Psoas muscle (tissue), 8 donors: ENCODE results near the gene TEX54. TPM values are rescaled to one million over a fixed set of nuclear protein-coding genes. Genes with fewer than 3 reads are reported as not detected.

Source experiments
- ATAC-seq, 4 donors: fragments of 200-7000 bp; cut with Tn5 transposase; one replicate each; pipeline ENCODE4 v1.9.1; 2020; ENCODE audit warnings: moderate library complexity in 3 of 4, mild to moderate bottlenecking in 2 of 4
- DNase-seq, 2 donors: peaks; one replicate each; pipeline ENCODE4 v3.0.0-alpha.2; 2020
- H3K27ac ChIP-seq: fragments of 200-600 bp; one replicate; pipeline ENCODE4 v1.8.0; 2022
- H3K27me3 ChIP-seq, 3 donors: fragments of 200-600 bp in 1 of 3; one replicate each; pipeline versions ENCODE4 v1.6.1 to v1.8.0; 2013 to 2022; ENCODE audit warnings: low read length in 2 of 3, mild to moderate bottlenecking in 2 of 3, moderate library complexity in 1 of 3; ENCODE audit not compliant: insufficient read depth in 3 of 3
- H3K36me3 ChIP-seq, 2 donors: fragments of 200-600 bp in 1 of 2; one replicate each; pipeline versions ENCODE4 v1.6.1 to v1.8.0; 2013 to 2022; ENCODE audit warnings: low read depth in 1 of 2, mild to moderate bottlenecking in 1 of 2, moderate library complexity in 1 of 2; ENCODE audit not compliant: insufficient read depth in 1 of 2
- H3K4me1 ChIP-seq: fragments of 200-600 bp; one replicate; pipeline ENCODE4 v1.8.0; 2022
- H3K4me3 ChIP-seq: fragments of 200-600 bp; one replicate; pipeline ENCODE4 v1.8.0; 2022; ENCODE audit warnings: mild to moderate bottlenecking
- H3K9me3 ChIP-seq: fragments of 200-600 bp; one replicate; pipeline ENCODE4 v1.8.0; 2022
- WGBS, 3 donors: extraction: QIAGEN DNeasy Blood & Tissue Kit; methylation state at CpG; one replicate each; pipeline versions ENCODE4 v1.1.6 to v1.1.7; 2013; 5-methylcytosine and 5-hydroxymethylcytosine counted together
- intact Hi-C, 2 donors: fragments of 100-400 bp; cut with DNase I; formaldehyde crosslinking; loops; one replicate each; pipeline versions ENCODE4 v1.11.0 to v1.14.2; 2022
- polyA plus RNA-seq, 3 donors: library from polyadenylated mRNA; stranded (reverse); fragments of 200-250 nt; gene quantifications; one replicate each; pipeline ENCODE4 v1.2.3, GENCODE V29; 2013
- total RNA-seq, 4 donors: library from RNA; stranded (reverse); fragmentation: NEBNext Ultra II Directional in 2 of 4; extraction: Animal tissue kit (Norgen Biotek cat#: 25700) in 2 of 4; gene quantifications; one replicate each; pipeline versions ENCODE4 v1.2.1 to v1.2.4, GENCODE V29; 2021 to 2023
- TF ChIP-seq, protein P1 (sequence below): fragments of 200-600 bp; IDR thresholded peaks from one replicate; pipeline ENCODE4 v1.8.0; 2022; ENCODE audit warnings: antibody characterized with exemption
- donor health status: healthy with polysubstance abuse.
- donor health status: DM: no; HTN: no; CAD: no; lungs with moderate emphysema.
- donor health status: Bipolar disorder and iron deficiency.
- donor health status: healthy.
- donor health status: DM: yes; HTN: yes; CAD: no.
- donor health status: DM: no; HTN: no; CAD: no.
- donor health status: DM: no; HTN: no; CAD: no.
- donor health status: DM: yes; HTN: yes; CAD: no.

Gene TEX54
- total and polyA plus RNA-seq, 7 donors = not detected

DNA sequence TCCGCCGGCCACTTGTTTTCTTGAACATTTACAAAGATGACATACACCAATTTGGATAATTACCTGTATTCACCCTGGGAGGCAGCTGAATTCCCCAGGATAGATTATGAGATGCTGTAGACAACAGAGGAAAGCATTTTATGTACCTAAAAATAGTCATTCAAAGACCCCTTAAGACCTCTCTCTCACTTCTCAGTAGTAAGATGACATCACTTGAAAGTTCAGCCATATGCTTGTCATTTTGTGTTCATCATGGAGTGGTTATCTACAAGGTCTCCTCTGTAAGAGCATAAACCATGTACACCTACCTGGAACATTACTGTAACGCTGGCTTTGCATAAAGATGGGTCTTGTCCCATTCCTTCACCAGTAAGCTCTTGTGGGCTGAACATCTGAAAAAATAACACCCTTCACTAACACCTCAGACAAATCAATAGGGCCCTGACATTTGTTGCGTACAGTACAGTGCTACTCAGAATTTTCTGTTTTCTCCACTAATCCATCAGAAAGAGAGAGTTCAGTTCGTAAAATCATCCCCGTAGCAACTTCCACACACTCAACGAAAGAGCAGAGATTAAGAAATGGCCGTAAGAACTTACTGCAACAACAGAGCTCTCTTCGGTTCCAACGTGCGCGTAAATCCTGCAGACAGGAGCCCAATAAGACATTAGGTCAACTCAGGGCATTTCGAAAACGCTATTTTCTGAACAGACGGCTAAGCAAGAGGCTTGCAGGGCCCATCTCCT lies 22.4 kb upstream of the TEX54 start:
- H3K36me3 ChIP-seq = peaks cover 14 to 43% of the 10 kb centered on the region in 2 donors
- intact Hi-C loops = loop anchor here in 1 of 2 donors (10.0 kb wide), 1 partner anchor 280 kb away; the partner anchor contains the start of gene EEF1G
- H3K4me3 ChIP-seq = peak overlapping the region; percentile 91
- WGBS, 3 donors = 3 to 4% (median 3%) methylated on average over 15 of the region's 15 CpGs
- TF ChIP-seq, protein P1, sequence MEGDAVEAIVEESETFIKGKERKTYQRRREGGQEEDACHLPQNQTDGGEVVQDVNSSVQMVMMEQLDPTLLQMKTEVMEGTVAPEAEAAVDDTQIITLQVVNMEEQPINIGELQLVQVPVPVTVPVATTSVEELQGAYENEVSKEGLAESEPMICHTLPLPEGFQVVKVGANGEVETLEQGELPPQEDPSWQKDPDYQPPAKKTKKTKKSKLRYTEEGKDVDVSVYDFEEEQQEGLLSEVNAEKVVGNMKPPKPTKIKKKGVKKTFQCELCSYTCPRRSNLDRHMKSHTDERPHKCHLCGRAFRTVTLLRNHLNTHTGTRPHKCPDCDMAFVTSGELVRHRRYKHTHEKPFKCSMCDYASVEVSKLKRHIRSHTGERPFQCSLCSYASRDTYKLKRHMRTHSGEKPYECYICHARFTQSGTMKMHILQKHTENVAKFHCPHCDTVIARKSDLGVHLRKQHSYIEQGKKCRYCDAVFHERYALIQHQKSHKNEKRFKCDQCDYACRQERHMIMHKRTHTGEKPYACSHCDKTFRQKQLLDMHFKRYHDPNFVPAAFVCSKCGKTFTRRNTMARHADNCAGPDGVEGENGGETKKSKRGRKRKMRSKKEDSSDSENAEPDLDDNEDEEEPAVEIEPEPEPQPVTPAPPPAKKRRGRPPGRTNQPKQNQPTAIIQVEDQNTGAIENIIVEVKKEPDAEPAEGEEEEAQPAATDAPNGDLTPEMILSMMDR = no peak
- DNase-seq (no peak), ATAC-seq (peak in 3 of 4 donors; percentile 0 to 45 (median 33))
- no peaks in the 10 kb centered on the region for H3K27me3 ChIP-seq
- peaks cover 23% of the 10 kb centered on the region for H3K4me1 ChIP-seq
- H3K27ac ChIP-seq = peak overlapping the region; percentile 89
- H3K9me3 ChIP-seq = no peaks in the 10 kb centered on the region

DNA sequence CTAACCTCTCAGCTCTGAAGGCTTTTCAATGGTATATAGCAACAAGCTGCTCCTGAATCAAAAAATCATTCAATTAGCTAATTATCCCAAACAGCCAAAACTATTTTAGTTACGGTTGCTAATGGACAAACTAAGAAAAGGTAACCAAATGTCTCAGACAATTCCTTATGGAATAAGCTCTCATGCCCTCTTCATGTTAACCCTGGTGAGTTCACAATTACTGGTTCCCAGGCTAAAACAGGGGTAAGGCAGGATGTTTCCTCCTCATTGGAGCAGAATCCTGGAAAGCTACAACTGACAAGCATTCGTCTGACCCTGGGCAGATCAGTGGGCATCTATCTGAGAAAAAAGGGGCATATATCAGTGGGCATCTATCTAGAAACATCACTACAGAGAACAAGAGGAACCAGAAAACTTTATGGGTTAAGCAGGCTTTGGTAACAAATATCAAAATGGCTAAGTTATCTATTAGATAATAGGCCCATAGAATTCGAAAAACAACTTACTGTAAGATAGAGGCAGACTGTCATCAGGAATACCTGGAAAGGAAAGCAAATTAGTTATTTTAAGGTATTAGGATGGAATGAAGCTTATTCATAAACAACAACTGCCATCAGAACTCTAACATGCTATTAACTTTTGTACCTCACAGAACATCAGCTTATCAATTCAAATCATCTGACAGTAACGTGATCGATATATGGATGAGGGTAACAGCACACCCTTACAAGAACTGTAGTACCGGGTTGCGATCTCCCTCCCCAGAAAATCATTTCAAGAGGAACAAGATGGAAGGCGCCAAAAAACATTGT lies 21.6 kb upstream of the TEX54 start:
- DNase-seq (no peak), ATAC-seq (no peak)
- Histone ChIP-seq H3K4me3 (peak overlapping the region; percentile 91), H3K4me1 (peaks cover 23% of the 10 kb centered on the region), H3K9me3 (no peaks in the 10 kb centered on the region), H3K27ac (peak overlapping the region; percentile 89), H3K36me3 (peaks cover 14 to 43% of the 10 kb centered on the region in 2 donors), H3K27me3 (no peaks in the 10 kb centered on the region)
- intact Hi-C loops = loop anchor here in 1 of 2 donors (10.0 kb wide), 1 partner anchor 279 kb away; the partner anchor contains the start of gene EEF1G
- TF ChIP-seq, protein P1 = no peak
- 16% methylated on average over 8 of the region's 8 CpGs for WGBS, 3 donors

DNA sequence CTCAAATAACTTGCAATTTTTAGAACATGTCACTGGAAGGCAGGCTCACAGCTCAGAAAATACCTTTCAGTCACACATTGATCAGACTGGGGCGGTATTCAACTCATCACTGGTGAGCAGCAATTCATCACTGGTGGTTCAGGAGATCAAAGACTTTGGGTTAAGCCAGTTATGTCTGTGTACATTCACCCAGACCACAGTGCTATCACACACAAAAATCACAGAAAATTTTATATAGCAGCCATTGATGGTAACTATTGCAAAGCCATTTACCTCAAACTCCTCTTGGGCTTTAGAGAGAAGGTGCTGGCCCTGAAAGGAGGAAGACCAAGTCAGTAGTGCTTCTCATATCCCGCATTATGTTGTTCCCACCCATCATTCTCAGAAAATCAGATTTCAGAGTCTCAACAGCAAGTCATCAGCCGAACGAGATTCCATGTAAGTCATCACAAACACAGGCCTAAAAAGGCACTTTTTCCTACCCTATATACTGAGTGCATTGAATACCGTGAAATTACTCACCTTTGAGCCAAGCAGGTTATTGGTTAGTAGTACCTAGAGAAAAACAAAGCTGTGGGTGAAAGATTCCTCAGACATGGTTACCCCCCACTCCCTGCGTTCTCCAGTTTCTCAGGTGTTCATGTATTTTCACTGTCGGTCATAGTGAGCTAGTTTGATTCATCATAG lies 20.8 kb upstream of the TEX54 start:
- TF ChIP-seq, protein P1 = no peak
- DNase-seq = no peak
- no peaks in the 10 kb centered on the region for H3K9me3 ChIP-seq
- peaks cover 14 to 43% of the 10 kb centered on the region in 2 donors for H3K36me3 ChIP-seq
- no peaks in the 10 kb centered on the region for H3K27me3 ChIP-seq
- ATAC-seq = no peak
- peaks cover 23% of the 10 kb centered on the region for H3K4me1 ChIP-seq
- intact Hi-C loops = loop anchor here in 1 of 2 donors (10.0 kb wide), 1 partner anchor 279 kb away; the partner anchor contains the start of gene EEF1G
- H3K27ac ChIP-seq = no peak overlapping the region
- WGBS, 3 donors = 64 to 70% (median 67%) methylated on average over 7 of the region's 7 CpGs
- peak overlapping the region; percentile 91 for H3K4me3 ChIP-seq

GRCh38 chr11:62852523-62853188 lies 20.0 kb upstream of the TEX54 start:
- Histone ChIP-seq H3K36me3 (peaks cover 14 to 43% of the 10 kb centered on the region in 2 donors), H3K4me3 (peak overlapping the region; percentile 91), H3K27me3 (no peaks in the 10 kb centered on the region), H3K27ac (no peak overlapping the region), H3K9me3 (no peaks in the 10 kb centered on the region), H3K4me1 (peaks cover 23% of the 10 kb centered on the region)
- DNase-seq (no peak), ATAC-seq (no peak)
- TF ChIP-seq, protein P1 = no peak
- intact Hi-C loops = loop anchor here in 1 of 2 donors (10.0 kb wide), 1 partner anchor 278 kb away; the partner anchor contains the start of gene EEF1G
